Sigmoid colon (tissue), 7 donors: ENCODE measurements around the gene SYCP1. TPM values are rescaled to one million over a fixed set of nuclear protein-coding genes. Genes with fewer than 3 reads are reported as not detected.

Experiments used
- DNase-seq: peaks from one replicate; pipeline ENCODE4 v3.0.0-alpha.2; 2019
- H3K27ac ChIP-seq, 4 donors: fragments of 200-600 bp; sonication (generic); one replicate each; pipeline ENCODE4 v1.5.1; 2016 to 2019; ENCODE audit warnings: mild to moderate bottlenecking in 1 of 4
- H3K27me3 ChIP-seq, 3 donors: fragments of 200-600 bp; sonication (generic); one replicate each; pipeline ENCODE4 v1.5.1; 2019; ENCODE audit warnings: mild to moderate bottlenecking in 1 of 3
- H3K36me3 ChIP-seq, 4 donors: fragments of 200-600 bp; sonication (generic); one replicate each; pipeline ENCODE4 v1.5.1; 2016 to 2019
- H3K4me1 ChIP-seq, 4 donors: fragments of 200-600 bp; sonication (generic); one replicate each; pipeline ENCODE4 v1.5.1; 2017 to 2019
- H3K4me3 ChIP-seq, 4 donors: fragments of 200-600 bp; sonication (generic); one replicate each; pipeline ENCODE4 v1.5.1; 2017 to 2019; ENCODE audit warnings: mild to moderate bottlenecking in 2 of 4, moderate library complexity in 1 of 4
- H3K9me3 ChIP-seq, 4 donors: fragments of 200-600 bp in 3 of 4; sonication (generic) in 3 of 4; one replicate each; pipeline versions ENCODE4 v1.5.1 to v1.6.1; 2013 to 2019
- EP300 ChIP-seq, 4 donors: sonication (generic); formaldehyde crosslinking; IDR thresholded peaks; one replicate each; pipeline ENCODE4 v1.6.1; 2017; ENCODE audit warnings: antibody characterized with exemption in 4 of 4
- POLR2A ChIP-seq, 2 donors: fragments of 450-650 bp; IDR thresholded peaks; one replicate each; pipeline ENCODE4 v1.6.1; 2016; ENCODE audit warnings: antibody characterized with exemption in 2 of 2, mild to moderate bottlenecking in 2 of 2, moderate library complexity in 2 of 2
- POLR2AphosphoS5 ChIP-seq, 4 donors: sonication (generic); formaldehyde crosslinking; IDR thresholded peaks; one replicate each; pipeline ENCODE4 v1.6.1; 2017; ENCODE audit warnings: antibody characterized with exemption in 4 of 4
- WGBS, 2 donors: extraction: QIAGEN DNeasy Blood & Tissue Kit; methylation state at CpG; one replicate each; pipeline ENCODE4 v1.1.7; 2013; 5-methylcytosine and 5-hydroxymethylcytosine counted together
- intact Hi-C: fragments of 100-400 bp; cut with DNase I; formaldehyde crosslinking; loops from one replicate; pipeline ENCODE4 v1.15.1; 2023
- polyA plus RNA-seq, 3 donors: library from polyadenylated mRNA; stranded (reverse); fragments of 200-250 nt; gene quantifications; one replicate each; pipeline ENCODE4 v1.2.3, GENCODE V29; 2013
- total RNA-seq, 4 donors: library from RNA; depleted of rRNA; stranded (reverse); fragments of >200 nt; gene quantifications; one replicate each; pipeline ENCODE4 v1.1.0, GENCODE V29; 2016
- TF ChIP-seq, protein P1 (sequence below), 4 experiments: fragments of 450-650 bp in 3 of 4; fragments of 200-600 bp in 1 of 4; IDR thresholded peaks; one replicate each; pipeline ENCODE4 v1.5.1; 2016 to 2019; ENCODE audit warnings: antibody characterized with exemption in 4 of 4, mild to moderate bottlenecking in 3 of 4, moderate library complexity in 2 of 4
- donor health status: healthy with polysubstance abuse.
- donor health status: Bipolar disorder and iron deficiency.
- donor health status: healthy.

SYCP1 gene
- total and polyA plus RNA-seq, 7 donors: not detected

DNA sequence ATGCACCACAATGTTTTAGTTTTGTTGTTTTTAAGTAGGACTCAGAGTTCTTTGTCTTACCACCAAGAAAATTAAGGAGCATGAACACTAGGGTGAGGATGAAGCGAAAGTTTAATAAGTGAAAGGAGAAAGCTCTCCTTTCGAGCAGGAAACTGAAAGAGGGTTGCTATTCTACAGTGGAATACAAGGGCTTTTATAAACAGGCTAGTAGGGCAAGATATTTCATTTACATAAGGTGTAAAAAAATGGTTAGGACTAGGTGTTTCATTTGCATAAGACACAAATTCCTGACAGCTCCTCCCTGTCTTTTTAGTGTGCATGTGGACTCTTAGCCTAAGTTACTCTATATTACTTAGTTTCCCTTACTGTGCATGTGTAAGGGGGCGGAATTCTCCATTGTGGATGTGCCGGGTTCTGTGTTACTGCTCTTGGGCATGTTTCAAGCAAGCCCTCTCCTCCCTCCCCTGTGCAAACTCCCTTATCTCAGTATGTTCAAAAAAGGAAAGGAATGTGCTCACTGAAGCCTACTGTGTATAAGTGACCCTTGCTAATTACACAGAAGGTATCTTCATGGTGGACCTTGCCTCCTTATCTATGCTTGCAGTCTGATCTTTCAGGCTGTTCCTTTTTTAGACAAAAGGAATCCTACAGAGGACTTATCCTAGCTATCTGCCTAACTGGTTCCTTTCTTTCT, 182.3 kb downstream of the SYCP1 start:
- 59 to 86% methylated on average over 4 of the region's 4 CpGs for WGBS, 2 donors
- Histone ChIP-seq H3K36me3 (peaks cover 0 to 21% (median 0%) of the 10 kb centered on the region in 4 donors), H3K9me3 (no peaks in the 10 kb centered on the region), H3K27me3 (no peaks in the 10 kb centered on the region), H3K4me3 (no peak overlapping the region), H3K27ac (peak overlapping the region in 1 of 4 donors; percentile 44), H3K4me1 (peaks cover 0 to 24% (median 18%) of the 10 kb centered on the region in 4 donors)
- no peak for DNase-seq
- TF ChIP-seq, protein P1, sequence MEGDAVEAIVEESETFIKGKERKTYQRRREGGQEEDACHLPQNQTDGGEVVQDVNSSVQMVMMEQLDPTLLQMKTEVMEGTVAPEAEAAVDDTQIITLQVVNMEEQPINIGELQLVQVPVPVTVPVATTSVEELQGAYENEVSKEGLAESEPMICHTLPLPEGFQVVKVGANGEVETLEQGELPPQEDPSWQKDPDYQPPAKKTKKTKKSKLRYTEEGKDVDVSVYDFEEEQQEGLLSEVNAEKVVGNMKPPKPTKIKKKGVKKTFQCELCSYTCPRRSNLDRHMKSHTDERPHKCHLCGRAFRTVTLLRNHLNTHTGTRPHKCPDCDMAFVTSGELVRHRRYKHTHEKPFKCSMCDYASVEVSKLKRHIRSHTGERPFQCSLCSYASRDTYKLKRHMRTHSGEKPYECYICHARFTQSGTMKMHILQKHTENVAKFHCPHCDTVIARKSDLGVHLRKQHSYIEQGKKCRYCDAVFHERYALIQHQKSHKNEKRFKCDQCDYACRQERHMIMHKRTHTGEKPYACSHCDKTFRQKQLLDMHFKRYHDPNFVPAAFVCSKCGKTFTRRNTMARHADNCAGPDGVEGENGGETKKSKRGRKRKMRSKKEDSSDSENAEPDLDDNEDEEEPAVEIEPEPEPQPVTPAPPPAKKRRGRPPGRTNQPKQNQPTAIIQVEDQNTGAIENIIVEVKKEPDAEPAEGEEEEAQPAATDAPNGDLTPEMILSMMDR (IDR thresholded peaks at IDR 0.05): no peak
- TF ChIP-seq POLR2AphosphoS5 (IDR thresholded peaks at IDR 0.05) (peak in 1 of 4 donors; percentile 13), POLR2A (IDR thresholded peaks at IDR 0.05) (no peak), EP300 (IDR thresholded peaks at IDR 0.05) (no peak)
- intact Hi-C loops: loop anchor here (5.0 kb wide), 1 partner anchor 55 kb away; no protein-coding TSS in a partner anchor

DNA sequence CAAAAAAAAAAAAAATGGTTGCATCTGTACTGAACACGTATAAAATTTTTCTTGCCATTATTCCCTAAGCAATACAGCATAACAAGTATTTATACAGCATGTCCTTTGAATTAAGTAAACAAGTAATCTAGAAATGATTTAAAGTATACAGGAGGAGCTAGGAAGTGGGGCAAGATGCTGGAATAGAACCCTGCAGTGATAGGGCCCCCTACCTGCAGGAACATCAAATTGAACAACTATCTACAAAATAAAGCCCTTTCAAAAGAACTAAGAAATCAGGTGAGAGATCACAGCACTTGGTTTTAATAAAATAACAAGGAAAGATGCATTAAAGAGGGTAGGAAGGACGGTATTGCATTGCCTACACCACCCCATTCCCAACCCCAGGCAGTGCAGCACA, 185.8 kb downstream of the SYCP1 start:
- peaks cover 0 to 24% (median 18%) of the 10 kb centered on the region in 4 donors for H3K4me1 ChIP-seq
- H3K36me3 ChIP-seq: peaks cover 0 to 37% (median 0%) of the 10 kb centered on the region in 4 donors
- no peaks in the 10 kb centered on the region for H3K9me3 ChIP-seq
- no peak for DNase-seq
- 78 to 83% methylated on average over 2 of the region's 2 CpGs for WGBS, 2 donors
- TF ChIP-seq POLR2AphosphoS5 (IDR thresholded peaks at IDR 0.05) (no peak), POLR2A (IDR thresholded peaks at IDR 0.05) (no peak), EP300 (IDR thresholded peaks at IDR 0.05) (no peak)
- TF ChIP-seq, protein P1 (IDR thresholded peaks at IDR 0.05): no peak
- intact Hi-C loops: no loop called here
- no peak overlapping the region for H3K4me3 ChIP-seq
- no peaks in the 10 kb centered on the region for H3K27me3 ChIP-seq
- H3K27ac ChIP-seq: no peak overlapping the region

DNA sequence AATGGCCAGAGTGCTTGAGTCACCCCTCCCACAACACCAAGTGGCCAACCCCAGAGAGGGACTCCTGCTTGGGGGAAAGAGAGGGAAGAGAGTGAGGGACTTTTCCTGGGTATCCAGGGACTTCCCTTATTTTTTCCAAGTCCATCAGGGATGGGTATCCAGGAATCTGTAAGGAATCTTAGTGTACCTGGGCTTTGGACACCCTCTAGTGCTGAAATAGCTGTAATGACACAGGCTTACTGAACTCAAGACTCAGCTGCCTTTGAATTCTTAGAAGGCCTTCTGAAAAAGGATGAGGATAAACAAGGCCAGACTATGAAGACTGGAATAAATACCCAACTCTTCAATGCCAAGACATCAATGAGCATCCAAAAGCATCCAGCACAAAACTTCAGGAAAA, 187.0 kb downstream of the SYCP1 start:
- H3K4me3 ChIP-seq: no peak overlapping the region
- no peak for DNase-seq
- peaks cover 0 to 23% (median 17%) of the 10 kb centered on the region in 4 donors for H3K4me1 ChIP-seq
- H3K36me3 ChIP-seq: peaks cover 0 to 48% (median 0%) of the 10 kb centered on the region in 4 donors
- no peak overlapping the region for H3K27ac ChIP-seq
- no peaks in the 10 kb centered on the region for H3K9me3 ChIP-seq
- intact Hi-C loops: no loop called here
- H3K27me3 ChIP-seq: no peaks in the 10 kb centered on the region
- TF ChIP-seq EP300 (IDR thresholded peaks at IDR 0.05) (no peak), POLR2AphosphoS5 (IDR thresholded peaks at IDR 0.05) (no peak), POLR2A (IDR thresholded peaks at IDR 0.05) (no peak)
- TF ChIP-seq, protein P1 (IDR thresholded peaks at IDR 0.05): no peak

Other genes starting within 250 kb of the SYCP1 start
- gene DENND2C, start 184.8 kb upstream of the SYCP1 start, total RNA-seq: 1 to 10 TPM; 1.9 to 4.7 (median 3.4) TPM
- gene DENND2C, start 184.8 kb upstream of the SYCP1 start, polyA plus RNA-seq: under 1 TPM; 0.23 to 0.60 (median 0.29) TPM
- gene AMPD1, start 159.3 kb upstream of the SYCP1 start, total RNA-seq: not detected
- under 1 TPM in 1 of 3 donors, not detected in 2; 0.92 TPM for gene AMPD1, start 159.3 kb upstream of the SYCP1 start, polyA plus RNA-seq
- gene NRAS, start 138.1 kb upstream of the SYCP1 start, total RNA-seq: 10 to 100 TPM; 13.0 to 16.1 (median 15.7) TPM
- 10 to 100 TPM; 25.5 to 55.5 (median 44.4) TPM for gene NRAS, start 138.1 kb upstream of the SYCP1 start, polyA plus RNA-seq
- 1,000 to 10,000 TPM; 1,738 to 2,762 (median 1,986) TPM for gene CSDE1, start 96.9 kb upstream of the SYCP1 start, total RNA-seq
- gene CSDE1, start 96.9 kb upstream of the SYCP1 start, polyA plus RNA-seq: 100 to 1,000 TPM; 167 to 228 (median 186) TPM
- gene SIKE1, start 74.2 kb upstream of the SYCP1 start, total RNA-seq: 10 to 100 TPM; 20.0 to 36.0 (median 26.4) TPM
- gene SIKE1, start 74.2 kb upstream of the SYCP1 start, polyA plus RNA-seq: 10 to 100 TPM; 10.2 to 22.2 (median 19.3) TPM
- gene TSHB, start 175.0 kb downstream of the SYCP1 start, total RNA-seq: not detected
- not detected for gene TSHB, start 175.0 kb downstream of the SYCP1 start, polyA plus RNA-seq
- gene TSPAN2, start 234.6 kb downstream of the SYCP1 start, total RNA-seq: 100 to 1,000 TPM in 2 of 4 donors, 10 to 100 TPM in 2; 61.5 to 122 (median 94.7) TPM
- 1 to 10 TPM in 2 of 3 donors, under 1 TPM in 1; 0.46 to 5.5 (median 1.8) TPM for gene TSPAN2, start 234.6 kb downstream of the SYCP1 start, polyA plus RNA-seq